HL-60/S4 treated with phorbol 12-myristate 13-acetate at 8.2 ng/mL for 4 days and 3 days (cell line): ENCODE measurements around the gene BTBD7.
"Not testable (repeated sequence)": the region's sequence is repeated elsewhere in the genome, so short reads cannot be mapped to it uniquely, and the experiment has no call there.

Source experiments
- in situ Hi-C: fragments of 300-500 bp; cut with MboI; formaldehyde crosslinking; loops from 2 replicates; pipeline ENCODE4 v1.15.0; 2022; ENCODE audit warnings: low sequenced_read_pairs

Gene BTBD7

DNA sequence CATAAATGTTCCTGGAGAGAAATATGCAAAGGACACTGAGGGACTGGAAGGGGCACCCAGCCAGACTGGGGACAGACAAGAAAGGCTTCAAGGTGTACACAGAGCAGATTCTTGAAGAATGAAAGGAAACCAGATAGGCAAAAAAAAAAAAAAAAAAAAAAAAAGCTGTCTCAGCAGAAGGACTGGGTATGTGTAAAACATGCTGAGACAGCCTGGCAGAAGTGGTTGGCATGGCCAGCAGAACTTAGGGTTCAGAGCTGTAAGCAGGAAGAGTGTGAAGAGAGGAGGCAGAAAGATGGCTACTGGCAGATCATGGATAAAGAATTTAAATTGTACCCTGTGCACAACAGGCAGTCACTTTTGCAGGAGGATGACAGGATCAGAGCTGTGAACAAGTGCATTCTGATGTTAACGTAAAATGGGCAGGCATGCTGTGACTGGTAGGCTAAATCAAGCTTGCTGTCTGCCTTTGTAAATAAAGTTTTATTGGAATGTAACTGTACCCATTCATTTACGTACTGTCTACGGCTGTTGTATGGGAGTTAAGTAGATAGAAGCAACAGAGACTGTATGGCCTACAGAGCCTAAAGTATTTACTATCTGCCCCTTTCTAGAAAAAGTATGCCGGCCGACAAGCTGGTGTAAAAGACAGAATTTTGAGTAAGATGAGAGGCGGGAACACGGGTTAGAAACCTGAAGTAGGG, 83.6 kb downstream of the BTBD7 start:
- in situ Hi-C loops: no loop called here

DNA sequence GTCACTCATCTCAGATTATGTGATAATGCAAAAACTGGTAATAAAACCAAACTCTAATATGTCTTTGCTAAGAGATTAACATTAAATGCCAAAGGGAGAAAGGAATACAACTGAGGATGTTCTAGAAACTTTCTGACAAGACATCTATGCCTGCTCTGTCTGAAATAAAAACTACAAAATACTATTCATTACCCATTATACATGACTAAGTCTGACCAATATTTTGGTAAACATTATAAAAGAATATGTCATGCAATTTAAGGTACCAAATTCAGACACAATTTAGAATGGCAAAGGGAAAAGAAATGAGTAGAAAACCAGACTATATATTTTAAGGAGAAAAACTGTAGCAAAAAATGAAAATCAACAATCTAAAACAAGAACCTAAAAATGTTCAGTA, 86.3 kb downstream of the BTBD7 start:
- in situ Hi-C loops: no loop called here

DNA sequence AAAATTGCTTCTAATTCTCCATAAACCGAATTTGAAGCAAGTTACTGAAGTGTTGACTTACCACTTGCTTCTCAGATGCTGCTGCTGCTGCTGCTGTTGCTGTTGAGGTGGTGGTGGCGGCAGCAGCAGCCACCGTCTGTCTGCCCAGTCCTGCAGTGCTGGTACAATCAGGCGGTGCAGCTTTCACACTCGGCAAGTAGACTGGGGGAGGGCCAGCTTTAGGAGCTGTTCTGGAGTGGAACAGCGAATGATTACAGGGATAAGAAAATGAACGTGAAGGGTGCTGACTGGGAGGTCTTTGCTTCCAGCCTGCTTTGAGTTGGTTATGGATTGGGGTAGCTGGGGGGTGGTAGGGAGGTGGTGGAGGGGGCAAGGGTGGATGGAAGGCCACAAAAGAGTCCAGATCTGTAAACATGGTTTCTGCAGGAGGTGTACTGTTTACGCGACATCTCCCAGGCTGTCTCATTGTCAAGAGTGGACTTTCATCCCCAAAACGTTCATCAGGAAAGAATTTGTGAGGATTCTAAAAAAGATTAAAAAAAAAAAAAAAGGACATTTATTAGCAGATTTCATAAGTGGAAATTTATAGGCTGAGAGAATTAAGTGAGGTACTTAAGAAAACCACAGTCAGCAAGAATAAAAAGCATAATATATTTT, 86.9 kb downstream of the BTBD7 start:
- in situ Hi-C loops: no loop called here

DNA sequence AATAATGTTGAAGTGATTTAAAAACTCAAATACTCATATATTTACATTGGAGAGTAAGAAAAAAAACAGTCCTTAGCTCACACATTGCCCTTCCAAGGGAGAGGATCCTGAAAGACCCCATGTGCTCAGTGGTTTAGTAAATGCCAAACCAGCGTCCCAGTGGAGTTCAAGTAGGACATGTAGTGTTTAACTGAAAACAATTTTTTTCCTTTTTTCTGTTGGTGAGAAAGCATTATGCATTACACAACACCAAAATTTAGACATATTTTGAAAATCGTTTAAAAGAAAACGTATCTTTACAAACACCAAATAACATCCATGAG, 92.2 kb downstream of the BTBD7 start:
- in situ Hi-C loops: no loop called here

DNA sequence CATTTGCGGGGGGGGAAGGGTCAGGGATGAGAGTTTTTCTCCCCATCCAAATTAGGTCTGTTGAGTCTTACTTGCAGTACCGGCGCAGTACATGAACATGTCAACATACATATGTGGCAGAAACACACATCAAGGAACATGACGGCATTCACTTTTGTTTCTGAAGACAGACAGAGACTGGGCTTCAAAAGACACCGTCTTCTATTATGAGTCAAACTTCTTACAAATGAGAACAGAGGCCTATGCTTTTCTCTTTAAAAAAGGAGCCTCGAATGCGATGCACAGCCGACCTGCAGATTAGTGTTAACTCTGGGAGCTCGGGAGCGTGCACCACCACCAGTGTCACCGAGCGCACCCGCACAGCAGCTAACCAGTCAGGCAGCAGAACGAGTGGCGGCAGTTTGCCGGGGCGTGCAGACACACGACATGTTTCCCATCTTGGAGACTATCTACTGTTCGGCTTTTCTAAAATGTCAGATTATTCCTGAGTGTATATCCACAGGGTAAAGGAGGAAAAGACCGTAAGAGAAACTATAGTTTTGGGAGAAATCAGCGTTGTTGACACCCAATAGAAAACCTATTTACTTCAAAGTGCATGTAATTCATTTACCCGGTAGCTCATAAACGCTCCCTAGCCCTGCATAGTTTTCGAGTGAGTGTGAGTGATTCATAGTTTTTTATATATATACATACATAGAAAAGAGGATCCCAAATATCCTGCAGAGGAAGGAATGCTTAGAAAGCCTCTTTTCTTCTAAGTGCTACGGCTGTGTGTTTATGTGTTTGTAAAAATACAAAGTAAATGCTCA, 92.8 kb downstream of the BTBD7 start:
- in situ Hi-C loops: no loop called here

DNA sequence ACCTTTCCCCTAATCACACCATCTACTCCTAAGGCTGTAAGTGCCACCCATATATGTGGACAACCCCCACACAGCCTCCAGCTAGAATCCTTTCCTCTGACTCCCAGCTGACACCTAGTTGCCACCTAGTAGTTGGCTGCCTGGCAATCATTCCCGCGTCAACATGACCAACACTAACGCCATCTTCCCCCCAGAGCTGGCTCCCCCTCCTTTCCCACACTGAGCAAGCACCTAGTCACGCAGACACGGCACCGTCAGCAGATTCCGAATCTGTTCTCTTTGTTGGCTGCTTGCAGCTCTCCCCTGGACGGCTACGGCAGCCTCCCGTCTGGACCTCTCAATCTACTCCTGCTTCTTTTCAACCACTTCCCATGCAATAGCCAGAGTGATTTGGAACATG, 98.0 kb downstream of the BTBD7 start:
- in situ Hi-C loops: no loop called here

DNA sequence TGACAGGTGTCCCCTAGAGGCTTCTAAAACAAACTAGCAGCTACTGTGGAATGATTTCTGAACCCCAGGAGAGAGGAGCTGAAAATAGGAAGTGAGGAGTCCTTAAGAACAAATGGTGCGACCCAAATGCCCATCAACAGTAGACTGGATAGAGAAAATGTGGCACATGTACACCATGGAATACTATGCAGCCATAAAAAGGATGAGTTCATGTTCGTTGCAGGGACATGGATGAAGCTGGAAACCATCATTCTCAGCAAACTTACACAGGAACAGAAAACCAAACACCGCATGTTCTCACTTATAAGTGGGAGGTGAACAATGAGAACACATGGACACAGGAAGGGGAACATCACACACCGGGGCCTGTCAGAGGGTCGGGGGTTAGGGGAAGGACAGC, 99.8 kb downstream of the BTBD7 start:
- in situ Hi-C loops: not testable (repeated sequence)

DNA sequence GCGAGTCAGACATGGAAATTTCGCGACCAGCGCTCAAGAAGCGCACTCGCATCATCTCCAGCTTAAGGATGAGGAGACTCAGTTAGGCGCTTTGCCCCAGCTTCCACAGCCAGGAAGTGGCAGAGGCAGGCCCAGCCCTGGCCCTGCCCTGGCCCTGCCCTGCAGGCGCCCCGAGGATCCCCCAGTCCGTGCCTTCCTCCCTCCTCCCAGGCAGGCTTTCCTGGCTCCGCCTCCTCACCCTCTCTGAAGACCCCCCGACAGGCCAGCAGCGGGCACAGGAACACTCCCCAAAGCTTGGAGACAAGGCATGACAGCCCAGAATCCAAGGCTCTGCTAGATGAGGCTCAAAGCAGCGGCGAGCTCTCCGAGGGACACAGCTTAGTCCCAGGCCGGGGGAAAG, 100.7 kb downstream of the BTBD7 start:
- in situ Hi-C loops: no loop called here

DNA sequence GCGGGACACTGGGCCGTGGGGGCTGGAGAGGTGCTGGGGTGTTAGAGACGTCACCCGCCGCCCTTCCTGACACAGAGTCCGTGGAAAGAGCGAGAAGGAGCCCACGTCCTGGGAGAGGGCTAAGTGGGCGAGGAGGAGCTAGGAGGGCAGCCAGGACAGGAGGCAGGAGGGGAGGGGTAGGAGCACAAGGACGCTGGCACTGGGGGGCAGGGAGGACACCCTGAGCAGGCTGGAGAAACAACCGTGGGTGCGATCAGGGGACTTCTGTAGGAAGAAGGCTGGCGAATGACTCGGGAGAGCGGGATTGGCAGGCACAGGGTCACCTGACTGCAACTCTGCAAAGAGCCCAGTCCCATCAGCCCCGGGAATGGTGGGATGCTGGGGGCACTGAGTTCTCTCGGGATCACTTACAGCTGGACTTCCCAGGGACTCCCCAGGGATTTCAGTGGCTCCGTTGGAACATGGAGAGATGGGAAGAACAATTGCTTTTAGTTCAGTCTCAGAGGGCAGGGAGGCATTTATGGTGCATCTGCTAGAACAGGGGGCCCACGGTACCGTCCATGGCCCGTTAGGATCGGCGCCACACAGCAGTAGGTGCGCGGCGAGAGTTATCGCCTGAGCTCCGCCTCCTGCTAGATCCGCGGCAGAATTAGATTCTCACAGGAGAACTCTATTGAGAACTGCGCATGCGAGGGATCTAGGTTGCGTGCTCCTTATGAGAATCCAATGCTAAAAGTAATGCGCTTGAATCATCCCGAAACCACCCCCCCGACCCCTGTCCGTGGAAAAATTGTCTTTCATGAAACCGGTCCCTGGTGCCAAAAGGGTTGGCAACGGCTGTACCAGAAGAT, 101.5 kb downstream of the BTBD7 start:
- in situ Hi-C loops: no loop called here

DNA sequence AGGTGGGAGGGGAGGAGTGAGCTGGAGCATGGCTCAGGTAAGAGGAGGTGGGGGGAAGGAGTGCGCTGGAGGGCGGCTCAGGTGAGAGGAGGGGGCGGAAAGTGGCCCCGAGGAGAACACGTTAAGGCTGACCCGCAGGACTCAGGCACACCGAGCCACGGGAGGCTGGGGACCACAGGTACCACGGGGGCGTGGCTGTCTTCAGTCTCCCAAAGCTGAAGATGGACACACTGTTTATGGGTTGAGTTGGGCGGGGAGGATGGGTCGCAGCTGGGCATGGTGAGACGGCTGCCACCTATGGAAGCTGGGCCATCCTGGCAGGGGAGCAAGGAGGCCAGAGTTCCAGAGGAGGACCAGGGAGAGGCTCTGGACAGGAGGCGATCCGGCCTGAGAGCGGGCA, 102.3 kb downstream of the BTBD7 start:
- in situ Hi-C loops: no loop called here

DNA sequence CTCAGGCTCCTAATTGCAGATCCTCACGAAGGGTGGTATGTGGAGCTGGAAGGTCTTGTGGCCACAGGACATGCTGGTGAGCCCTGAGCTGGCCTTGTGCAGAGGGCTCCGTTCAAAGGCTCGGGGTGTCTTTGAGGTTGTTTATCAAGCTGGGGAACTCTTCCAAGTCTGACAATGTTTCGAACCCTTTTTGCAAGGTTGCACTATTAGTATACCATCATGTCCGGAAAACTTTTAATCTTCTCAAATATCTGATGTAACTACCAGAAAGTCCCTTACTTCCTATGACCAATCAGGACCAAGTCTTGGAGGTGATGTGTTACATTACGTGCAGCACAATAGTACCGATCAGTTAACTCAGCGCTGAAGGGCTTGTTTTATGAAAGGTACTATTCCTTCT, 104.3 kb downstream of the BTBD7 start:
- in situ Hi-C loops: no loop called here

DNA sequence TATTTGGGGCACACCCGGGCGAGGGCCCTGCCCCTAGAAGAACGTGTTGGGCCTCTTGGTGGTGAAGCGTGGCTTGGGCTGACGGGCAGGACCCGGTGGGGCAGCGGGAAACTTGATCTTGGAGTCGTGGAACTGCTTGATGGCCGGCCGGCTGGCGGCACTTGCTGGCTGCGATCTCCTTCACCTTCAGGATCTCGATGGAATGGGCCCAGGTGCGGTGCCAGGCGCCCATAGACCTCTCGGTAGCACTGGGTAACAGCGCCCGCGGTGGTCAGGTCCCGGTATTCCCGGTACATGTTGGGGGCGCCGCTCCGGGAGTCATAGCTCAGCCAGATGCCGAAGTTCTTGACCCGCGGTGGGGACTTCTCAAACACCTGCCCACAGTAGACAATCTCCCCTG, 109.3 kb downstream of the BTBD7 start:
- in situ Hi-C loops: no loop called here

DNA sequence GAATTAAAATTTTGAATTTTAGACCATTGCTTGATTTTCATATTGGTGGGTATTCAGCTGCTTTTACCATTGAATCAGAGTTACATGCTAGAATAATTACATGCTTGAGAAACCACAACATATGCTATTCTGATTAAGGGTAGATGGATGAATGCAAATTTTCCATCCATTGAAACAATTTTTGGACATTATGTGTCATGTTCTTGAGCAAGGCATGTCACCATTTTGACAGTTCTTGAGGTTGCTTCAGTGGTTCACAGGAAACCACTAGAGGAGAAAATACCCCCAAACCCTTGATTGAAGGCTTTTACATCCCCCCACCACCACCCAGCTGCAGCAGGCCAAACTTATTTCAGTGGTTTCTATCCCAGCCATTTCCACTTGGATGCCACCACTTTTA, 112.3 kb downstream of the BTBD7 start:
- in situ Hi-C loops: no loop called here

DNA sequence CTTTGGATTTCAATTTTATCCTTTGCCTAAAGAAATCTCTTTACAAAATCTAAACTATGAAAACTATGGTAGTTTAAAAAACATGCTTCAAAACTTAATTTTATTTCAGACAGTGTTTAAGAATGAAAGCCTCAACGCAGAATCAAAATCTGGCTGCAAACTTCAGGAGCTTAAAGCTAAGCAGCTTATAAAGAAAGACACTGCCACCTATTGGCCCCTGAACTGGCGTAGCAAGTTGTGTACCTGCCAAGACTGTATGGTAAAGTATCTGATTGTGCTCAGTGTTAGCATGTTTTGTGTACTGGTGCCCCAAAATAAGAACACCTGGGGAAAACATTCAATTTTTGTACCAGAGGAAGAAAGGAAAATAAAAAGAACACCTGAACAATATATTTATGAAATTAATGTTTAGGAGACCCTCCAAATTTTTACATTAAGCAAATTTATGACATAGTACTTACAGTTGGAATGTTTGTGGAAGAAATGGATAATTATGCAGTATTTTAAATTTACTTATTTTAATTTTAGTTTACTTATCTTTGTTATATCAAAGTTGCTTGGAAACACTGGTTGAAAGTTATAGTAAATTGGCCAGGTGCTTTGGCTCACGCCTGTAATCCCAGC, 113.6 kb downstream of the BTBD7 start:
- in situ Hi-C loops: no loop called here

DNA sequence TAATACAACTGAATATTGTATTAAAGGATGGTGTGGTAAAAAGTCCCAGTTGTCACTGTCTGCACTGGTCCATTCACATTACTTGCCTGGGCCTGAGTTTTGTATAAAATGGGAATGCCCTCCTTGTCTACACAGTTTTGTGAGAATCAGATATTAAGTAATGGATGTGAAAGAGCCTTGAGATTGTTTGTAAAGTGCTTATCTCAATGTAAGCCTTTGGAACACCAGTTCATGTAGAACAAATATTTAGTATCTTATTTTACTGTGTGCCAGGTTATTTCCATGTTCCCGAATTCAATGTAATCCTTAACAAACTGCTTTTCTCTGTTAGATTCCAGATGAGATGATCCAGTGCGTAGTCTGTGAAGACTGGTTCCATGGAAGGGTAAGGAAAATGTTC, 118.2 kb downstream of the BTBD7 start:
- in situ Hi-C loops: no loop called here

DNA sequence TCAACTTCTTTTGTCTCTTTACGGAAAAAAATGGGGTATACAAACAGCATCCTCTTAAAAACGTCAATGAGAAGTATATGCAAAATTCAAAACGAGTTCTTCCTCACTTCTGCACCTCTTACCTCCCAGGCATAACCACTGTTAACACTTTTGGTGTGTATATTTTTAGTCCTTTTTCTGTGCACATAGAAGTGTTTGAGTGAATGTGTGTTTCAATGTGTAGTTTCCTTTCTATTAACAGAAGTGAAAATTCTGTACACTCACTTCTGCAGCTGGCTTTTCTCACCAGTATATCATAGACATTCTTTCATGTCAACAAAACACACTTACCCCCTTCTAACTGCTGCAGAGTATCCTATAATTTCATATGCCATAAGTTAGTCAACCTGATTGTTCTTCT, 120.4 kb downstream of the BTBD7 start:
- in situ Hi-C loops: no loop called here

DNA sequence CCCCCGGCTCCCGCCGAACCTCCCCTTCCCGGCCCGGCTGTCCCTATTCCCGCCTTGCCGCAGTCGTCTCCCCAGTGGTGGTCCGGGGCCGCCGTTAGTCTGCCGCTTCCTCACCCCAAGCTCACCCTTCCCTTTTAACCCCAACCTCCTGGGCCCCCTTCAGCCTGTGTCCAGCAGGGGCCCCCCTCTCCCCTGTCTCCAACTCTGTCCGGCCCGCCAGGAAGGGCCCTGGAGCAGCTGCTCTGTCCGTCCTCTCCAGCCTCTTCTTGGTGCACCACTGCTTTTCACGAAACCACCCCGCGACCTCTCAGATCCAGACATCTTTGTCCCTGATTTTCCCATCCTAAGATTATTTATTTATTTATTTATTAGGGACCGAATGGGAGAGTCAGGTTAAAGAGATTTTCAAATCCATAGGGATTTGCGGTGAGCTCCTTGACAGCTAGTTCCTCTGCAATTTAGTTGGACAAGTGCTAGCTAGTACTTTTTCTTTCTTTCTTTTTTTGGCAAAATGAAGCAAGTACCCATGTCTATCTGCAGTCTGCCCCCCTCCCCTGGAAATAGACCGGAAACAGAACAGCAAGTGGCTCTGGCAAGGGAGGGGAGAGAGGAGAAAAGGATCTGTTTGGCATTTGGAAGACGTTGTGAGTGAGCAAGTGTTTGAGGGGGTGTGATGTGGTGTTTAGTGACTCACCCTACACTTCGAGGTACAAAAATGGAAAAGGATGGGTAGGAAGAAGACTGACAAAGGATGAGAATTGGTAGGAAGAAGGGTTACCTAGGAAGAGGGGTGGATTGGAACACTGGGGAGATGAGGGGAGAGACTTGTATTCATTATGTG, 125.1 kb downstream of the BTBD7 start:
- in situ Hi-C loops: no loop called here

DNA sequence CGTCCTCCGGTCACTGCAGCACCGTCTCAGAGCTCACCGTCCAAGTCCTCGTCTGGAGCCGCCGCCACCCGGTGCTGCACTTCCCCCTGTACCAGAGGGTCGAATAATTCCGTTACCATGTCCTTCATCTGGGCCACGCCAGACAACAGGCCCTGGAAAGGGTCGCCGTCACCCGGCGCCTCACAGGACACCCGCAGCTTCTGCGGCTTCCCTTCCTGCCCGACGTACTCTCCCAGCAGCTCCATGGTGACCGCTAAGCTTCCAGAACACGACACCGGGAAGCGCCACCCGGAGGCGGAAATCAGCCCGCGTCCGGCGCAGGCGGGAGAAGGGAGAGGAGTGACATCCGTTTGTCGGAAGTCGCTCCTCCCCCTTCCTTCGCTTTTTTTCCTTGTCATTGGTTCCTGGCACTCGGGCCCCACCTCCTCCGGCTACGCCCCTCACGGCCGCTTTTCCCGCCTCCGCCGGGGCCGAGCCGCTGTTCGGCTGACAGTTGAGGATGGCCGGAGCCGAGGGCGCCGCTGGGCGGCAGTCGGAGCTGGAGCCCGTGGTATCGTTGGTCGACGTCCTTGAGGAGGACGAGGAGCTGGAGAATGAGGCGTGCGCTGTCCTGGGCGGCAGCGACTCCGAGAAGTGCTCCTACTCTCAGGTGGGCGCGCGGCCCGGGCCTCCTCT, 125.9 kb downstream of the BTBD7 start, which contains the start of the genes GON7 and UBR7:
GON7 (minus strand) TSS at position 273 of the 675 bp plus-strand sequence; CDS start at position 245, 28 bp downstream.
UBR7 (plus strand) TSS at position 464 of the 675 bp plus-strand sequence; CDS start at position 500, 36 bp downstream.
- in situ Hi-C loops: no loop called here

DNA sequence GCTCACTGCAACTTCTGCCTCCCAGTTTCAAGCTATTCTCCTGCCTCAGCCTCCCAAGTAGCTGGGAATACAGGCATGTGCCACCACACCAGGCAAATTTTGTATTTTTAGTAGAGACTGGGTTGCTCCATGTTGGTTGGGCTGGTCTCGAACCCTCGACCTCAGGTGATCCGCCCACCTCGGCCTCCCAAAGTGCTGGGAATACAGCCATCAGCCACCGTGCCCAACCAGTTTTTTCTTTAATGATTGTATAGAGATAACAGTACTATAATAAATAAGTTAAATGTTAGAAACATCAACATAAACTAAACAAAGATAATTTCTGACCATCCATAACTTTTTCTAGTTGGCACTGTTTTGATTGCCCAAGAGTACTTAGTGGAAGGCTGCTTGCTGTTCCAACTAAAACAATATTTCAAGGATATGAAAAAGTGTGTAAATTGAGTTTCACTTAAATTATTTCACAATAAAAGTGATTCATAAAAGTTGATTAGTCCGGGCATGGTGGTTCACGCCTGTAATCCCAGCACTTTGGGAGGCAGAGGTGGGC, 131.6 kb downstream of the BTBD7 start:
- in situ Hi-C loops: no loop called here
